Keratinocyte (primary cell): ENCODE results near the gene CD47. TPM values are rescaled to one million over a fixed set of nuclear protein-coding genes. Genes with fewer than 3 reads are reported as not detected.

Experiments
- DNase-seq: peaks from one replicate; pipeline ENCODE4 v3.0.0-alpha.2; 2011; ENCODE audit warnings: low read depth, missing footprints, low spot score
- FAIRE-seq: peaks from 2 replicates; lab custom pipeline; 2011; peaks lifted over from hg19 to GRCh38; lab: Jason Lieb, UNC
- H2AFZ ChIP-seq: 2 replicates; pipeline ENCODE4 v1.6.0; 2012; ENCODE audit warnings: low read length, control low read depth, inconsistent platforms; ENCODE audit not compliant: control insufficient read depth
- H3K27ac ChIP-seq: 2 replicates; pipeline ENCODE4 v1.5.1; 2011; ENCODE audit warnings: low read length; ENCODE audit not compliant: control insufficient read depth, insufficient read depth
- H3K27me3 ChIP-seq: 3 replicates; pipeline ENCODE4 v1.6.0; 2011; ENCODE audit warnings: low read length; ENCODE audit not compliant: control insufficient read depth, insufficient read depth; ENCODE audit errors: extremely low read depth
- H3K36me3 ChIP-seq, 2 experiments: 2 replicates in 1 of 2; 3 replicates in 1 of 2; pipeline ENCODE4 v1.5.1; 2011; ENCODE audit warnings: low read length in 2 of 2, mild to moderate bottlenecking in 1 of 2; ENCODE audit not compliant: control insufficient read depth in 2 of 2, insufficient read depth in 2 of 2; ENCODE audit errors: extremely low read depth in 1 of 2
- H3K4me1 ChIP-seq: 3 replicates; pipeline ENCODE4 v1.5.1; 2011; ENCODE audit warnings: low read length; ENCODE audit not compliant: control insufficient read depth, insufficient read depth; ENCODE audit errors: extremely low read depth
- H3K4me2 ChIP-seq: 3 replicates; pipeline ENCODE4 v1.6.0; 2011; ENCODE audit warnings: low read depth, low read length; ENCODE audit not compliant: control insufficient read depth, insufficient read depth; ENCODE audit errors: extremely low read depth
- H3K4me3 ChIP-seq, 3 experiments: fragments of 200-600 bp in 1 of 3; sonication (generic) in 1 of 3; 2 replicates in 2 of 3; 3 replicates in 1 of 3; pipeline ENCODE4 v1.5.1; 2011 to 2016; ENCODE audit warnings: low read length in 3 of 3, mild to moderate bottlenecking in 3 of 3, control low read depth in 2 of 3, inconsistent platforms in 1 of 3, low read depth in 1 of 3, mixed read lengths in 1 of 3, mixed run types in 1 of 3, moderate library complexity in 1 of 3; ENCODE audit not compliant: control insufficient read depth in 2 of 3, insufficient read depth in 2 of 3; ENCODE audit errors: extremely low read depth in 1 of 3
- H3K79me2 ChIP-seq: 2 replicates; pipeline ENCODE4 v1.6.0; 2012; ENCODE audit warnings: low read length; ENCODE audit not compliant: control insufficient read depth, insufficient read depth
- H3K9ac ChIP-seq: 3 replicates; pipeline ENCODE4 v1.6.0; 2011; ENCODE audit warnings: low read length; ENCODE audit not compliant: control insufficient read depth, insufficient read depth; ENCODE audit errors: extremely low read depth
- H3K9me1 ChIP-seq: 3 replicates; pipeline ENCODE4 v1.6.0; 2011; ENCODE audit warnings: low read length; ENCODE audit not compliant: control insufficient read depth, insufficient read depth; ENCODE audit errors: extremely low read depth
- H3K9me3 ChIP-seq: 2 replicates; pipeline ENCODE4 v1.5.1; 2012; ENCODE audit warnings: low read depth, low read length; ENCODE audit not compliant: control insufficient read depth
- H4K20me1 ChIP-seq: 3 replicates; pipeline ENCODE4 v1.6.0; 2011; ENCODE audit warnings: low read length; ENCODE audit not compliant: control insufficient read depth, insufficient read depth; ENCODE audit errors: extremely low read depth
- CTCF ChIP-seq, 3 experiments: IDR thresholded peaks in 1 of 3; conservative IDR thresholded peaks in 1 of 3; optimal IDR thresholded peaks in 1 of 3; 2 replicates in 2 of 3; 3 replicates in 1 of 3; pipeline versions ENCODE3 to v1.5.1; 2011; ENCODE audit warnings: low read length in 3 of 3, mild to moderate bottlenecking in 3 of 3, moderate library complexity in 2 of 3, control low read depth in 1 of 3, inconsistent platforms in 1 of 3; ENCODE audit not compliant: insufficient read depth in 2 of 3; ENCODE audit errors: extremely low read depth in 1 of 3
- EZH2 ChIP-seq: IDR thresholded peaks from one replicate; pipeline ENCODE4 v1.6.1; 2012; ENCODE audit warnings: inconsistent platforms, mild to moderate bottlenecking, low read length, moderate library complexity
- dilution Hi-C: fragments of 300-500 bp; cut with MboI; formaldehyde crosslinking; loops from one replicate; pipeline ENCODE4 v1.7.0; 2020; ENCODE audit warnings: low sequenced_read_pairs; ENCODE audit not compliant: extremely low pct_ligation_motif_present
- polyA plus RNA-seq, 5 experiments: library from polyadenylated mRNA; depleted of rRNA in 3 of 5; stranded (reverse) in 3 of 5; stranded (forward) in 1 of 5; unstranded in 1 of 5; fragments of >200 nt; gene quantifications; 1 replicate in 1 of 5; 2 replicates in 3 of 5; 3 replicates in 1 of 5; pipeline versions ENCODE4 v1.2.1 to v1.2.3, GENCODE V29; 2011 to 2012; ENCODE audit warnings: missing spikeins in 2 of 5, low read depth in 1 of 5, low replicate concordance in 1 of 5

Gene CD47
- polyA plus RNA-seq, 1 donor (not counting 4 experiments of a cell fraction or from before 2014, with no cell fraction given): 96.5 TPM

- Histone ChIP-seq H3K27me3 (no peaks in the 10 kb centered on the region), H4K20me1 (no peaks in the 10 kb centered on the region), H3K36me3 (no peaks in the 10 kb centered on the region), H3K27ac (no peak overlapping the region), H3K79me2 (peaks cover 31% of the 10 kb centered on the region), H3K4me1 (peaks cover 18% of the 10 kb centered on the region), H3K4me3 (no peak overlapping the region), H3K4me2 (no peak overlapping the region), H2AFZ (no peak overlapping the region), H3K9ac (no peak overlapping the region), H3K9me3 (peaks cover 2% of the 10 kb centered on the region), H3K9me1 (no peaks in the 10 kb centered on the region)
- FAIRE-seq (no peak), DNase-seq (no peak)
- dilution Hi-C loops: no loop called here
- TF ChIP-seq CTCF (optimal IDR thresholded peaks at IDR 0.05 in 1 of 3, IDR thresholded peaks at IDR 0.05 in 1 of 3, conservative IDR thresholded peaks at IDR 0.05 in 1 of 3; ENCODE audit: extremely low read depth in 1 of 3, insufficient read depth in 2 of 3, low read length in 3 of 3) (no peak), EZH2 (no peak)
Measured at GRCh38 chr3:108092501-108092900, 1.7 kb upstream of the CD47 start.

GRCh38 chr3:108091498-108092250 lies 843 bp upstream of the CD47 start:
- Histone ChIP-seq H3K9me1 (no peaks in the 10 kb centered on the region), H3K36me3 (no peaks in the 10 kb centered on the region), H3K4me3 (peak overlapping the region; percentile 89 to 95 (median 92)), H3K9me3 (peaks cover 2% of the 10 kb centered on the region), H3K4me2 (peak overlapping the region; percentile 73), H3K27ac (peak overlapping the region; percentile 81), H4K20me1 (no peaks in the 10 kb centered on the region), H3K27me3 (no peaks in the 10 kb centered on the region), H3K79me2 (peaks cover 39% of the 10 kb centered on the region), H3K4me1 (peaks cover 16% of the 10 kb centered on the region), H3K9ac (peak overlapping the region; percentile 87), H2AFZ (peak overlapping the region; percentile 83)
- dilution Hi-C loops: no loop called here
- FAIRE-seq: no peak
- DNase-seq: no peak
- peak in 1 of 3 experiments; percentile 8 for TF ChIP-seq CTCF (optimal IDR thresholded peaks at IDR 0.05 in 1 of 3, IDR thresholded peaks at IDR 0.05 in 1 of 3, conservative IDR thresholded peaks at IDR 0.05 in 1 of 3; ENCODE audit: extremely low read depth in 1 of 3, insufficient read depth in 2 of 3, low read length in 3 of 3)
- TF ChIP-seq EZH2: no peak
